ENCODE results near the gene CAND1.

CAND1 gene

GRCh38 chr12:67268896-67269632, at the start of gene CAND1:
CAND1 (plus strand) TSS chr12:67269358; CDS start chr12:67269718, 360 bp downstream.
- peak; percentile 95 for DNase-seq

- DNase-seq, result no peak
These were observed 49.1 kb upstream of the CAND1 start for GRCh38 chr12:67220065-67220464.

DNA sequence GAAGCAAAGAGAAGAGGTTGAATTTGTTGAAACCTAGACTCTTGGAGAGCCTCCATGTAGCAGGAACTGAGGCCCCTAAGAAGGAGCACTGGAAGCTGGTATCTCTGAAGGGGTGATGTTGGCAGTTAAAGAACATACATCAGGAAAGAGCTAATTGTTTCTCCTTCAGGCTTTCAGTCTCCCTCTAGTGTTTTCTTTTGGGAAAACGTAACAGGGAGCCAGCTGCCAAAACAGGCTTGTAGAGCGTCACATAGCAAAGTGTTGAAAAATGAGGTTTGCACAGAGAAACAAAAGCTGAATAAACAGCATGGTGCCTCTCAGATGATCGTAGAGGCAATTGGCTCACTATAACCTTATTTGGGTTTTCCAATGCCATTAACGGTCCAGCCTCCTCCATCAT, 46.9 kb upstream of the CAND1 start:
- no peak for DNase-seq

DNA sequence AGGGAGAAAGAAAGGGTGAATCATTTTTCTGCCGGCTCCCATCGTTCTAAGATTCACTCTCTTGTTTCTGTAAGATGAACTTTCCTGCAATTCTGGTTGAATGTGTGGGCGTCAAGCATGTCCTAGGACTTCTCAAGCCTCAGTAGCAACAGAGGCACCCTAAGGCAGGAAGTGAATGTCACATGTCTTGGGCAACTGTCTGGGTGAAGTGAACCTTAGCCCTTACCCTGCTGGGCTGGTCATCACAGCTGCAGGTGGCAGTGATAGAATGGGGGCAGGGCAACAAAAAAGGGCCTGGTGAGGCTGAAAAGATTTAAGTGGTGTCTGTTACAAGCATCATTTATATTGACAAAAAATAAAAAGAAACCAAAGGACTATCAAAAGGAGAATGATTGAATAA, 45.9 kb upstream of the CAND1 start:
- DNase-seq, result no peak

GRCh38 chr12:67237231-67237630, 31.9 kb upstream of the CAND1 start:
- DNase-seq, result no peak

DNA sequence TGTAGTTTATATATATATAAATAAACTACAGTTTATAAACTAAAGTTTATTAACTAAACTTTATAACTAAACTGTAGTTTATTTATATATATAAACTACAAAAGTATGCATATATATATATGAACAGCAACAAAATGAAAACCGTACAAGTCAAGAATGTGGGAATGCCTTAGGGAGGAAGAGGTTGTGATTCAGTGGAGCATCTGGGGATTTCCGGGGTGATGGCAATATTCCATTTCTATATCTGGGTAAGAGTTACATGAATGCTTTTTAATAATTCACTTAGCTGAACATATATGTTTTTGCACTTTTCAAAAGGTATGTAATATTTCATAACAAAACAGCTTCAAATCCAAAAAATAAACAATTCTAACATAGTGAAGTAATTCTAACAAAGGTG, 30.1 kb upstream of the CAND1 start:
- no peak for DNase-seq

DNA sequence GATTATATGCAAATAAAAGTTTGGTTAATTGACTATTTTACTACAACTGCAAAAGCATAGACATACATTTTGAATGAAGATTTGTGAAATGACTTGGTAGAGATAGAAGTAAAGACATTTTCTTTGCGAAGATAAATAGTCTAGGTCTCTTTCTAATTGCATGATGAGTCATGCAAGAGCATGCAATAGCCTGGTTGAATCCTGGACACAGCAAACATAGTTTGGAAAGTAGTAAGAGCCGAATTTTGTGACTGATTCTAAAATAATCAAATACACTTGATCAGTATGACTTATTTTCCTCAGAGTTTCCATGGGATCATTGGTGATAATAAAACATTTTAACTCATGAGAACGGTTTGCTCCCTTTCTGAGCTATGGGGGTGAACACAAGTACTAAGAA, 27.7 kb upstream of the CAND1 start:
- no peak for DNase-seq

DNA sequence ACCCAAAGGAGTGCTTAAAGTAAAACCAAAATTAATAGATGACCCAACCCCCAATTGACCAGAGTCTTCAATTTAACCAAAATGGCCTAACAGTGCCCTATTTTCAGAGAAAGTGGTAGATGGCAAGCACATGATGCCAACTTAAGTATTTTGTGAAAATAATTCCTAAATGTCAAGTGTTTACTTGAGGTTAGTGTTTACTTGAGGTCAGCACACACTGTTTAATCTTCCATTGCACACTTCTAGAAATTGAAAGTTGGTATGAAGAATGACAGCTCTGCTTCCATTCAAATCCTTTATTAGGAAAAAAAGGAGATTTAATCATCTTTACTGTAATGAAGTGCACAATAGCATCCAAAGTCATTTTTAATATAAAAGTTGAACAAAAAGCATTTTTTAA, 25.9 kb upstream of the CAND1 start:
- DNase-seq, result no peak

DNA sequence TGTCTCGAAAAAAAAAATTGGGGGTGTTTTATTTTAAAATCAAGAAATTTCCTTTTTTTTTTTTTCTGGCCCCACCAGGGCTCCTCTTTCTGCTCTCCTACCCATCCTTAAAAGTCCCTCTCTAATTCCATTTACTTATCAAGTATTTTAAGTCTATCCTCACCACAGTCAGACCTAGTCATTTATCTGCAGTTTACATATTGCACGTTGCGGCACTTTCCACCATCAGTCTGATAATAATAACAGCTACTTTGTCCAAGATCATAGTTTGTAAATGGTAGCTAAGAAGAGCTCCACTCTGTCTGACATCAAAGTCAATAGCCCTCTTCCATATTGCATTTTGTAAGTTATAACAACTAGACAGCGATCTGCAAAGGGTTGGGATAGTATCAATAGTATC, 23.6 kb upstream of the CAND1 start:
- no peak for DNase-seq

- DNase-seq, result no peak
These were observed 18.1 kb upstream of the CAND1 start for GRCh38 chr12:67251012-67251411.

DNA sequence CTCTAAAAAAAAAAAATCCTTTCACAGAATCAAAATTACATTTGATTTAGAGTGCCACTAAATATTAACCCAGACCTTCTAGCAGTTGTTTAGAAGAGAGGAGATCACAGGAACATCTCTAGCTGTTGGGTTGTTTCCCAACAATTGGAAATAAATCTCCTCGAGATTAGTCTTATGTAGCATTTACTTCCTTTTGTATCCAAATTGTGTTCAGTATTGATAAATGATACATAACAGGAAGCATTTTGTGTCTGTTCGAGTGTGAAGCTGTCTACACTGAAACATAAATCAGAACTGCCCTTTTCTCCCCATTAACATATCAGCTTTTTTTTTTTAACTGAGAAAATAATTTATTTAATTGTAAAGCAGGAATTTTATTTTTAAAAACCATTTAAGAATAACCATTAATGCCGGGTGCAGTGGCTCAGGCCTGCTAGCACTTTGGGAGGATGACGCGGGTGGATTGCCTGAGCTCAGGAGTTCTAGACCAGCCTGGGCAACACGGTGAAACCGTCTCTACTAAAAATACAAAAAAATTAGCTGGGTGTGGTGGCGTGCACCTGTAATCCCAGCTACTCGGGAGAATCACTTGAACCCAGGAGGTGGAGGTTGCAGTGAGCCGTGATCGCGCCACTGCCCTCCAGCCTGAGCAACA, 14.7 kb upstream of the CAND1 start:
- no peak for DNase-seq

DNA sequence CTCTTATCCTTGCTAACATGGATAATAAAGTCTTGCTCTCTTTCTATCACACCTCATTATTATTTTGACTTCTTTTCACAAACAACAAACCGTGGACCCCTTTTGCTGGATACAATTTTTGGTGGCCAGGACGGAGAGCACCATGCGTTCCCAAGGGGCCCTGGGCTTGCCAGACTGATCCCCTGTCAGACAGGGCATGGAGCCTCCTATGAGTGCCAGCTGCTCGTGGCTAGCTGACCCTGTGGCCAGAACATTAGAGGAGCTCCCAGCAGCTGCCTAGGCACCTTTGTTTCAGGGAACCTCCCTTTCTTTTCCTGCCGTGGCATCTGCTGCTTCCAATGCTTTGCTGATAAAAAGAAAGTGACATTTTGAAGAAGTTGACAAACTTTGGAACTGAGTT, 12.5 kb upstream of the CAND1 start:
- DNase-seq, result no peak

DNA sequence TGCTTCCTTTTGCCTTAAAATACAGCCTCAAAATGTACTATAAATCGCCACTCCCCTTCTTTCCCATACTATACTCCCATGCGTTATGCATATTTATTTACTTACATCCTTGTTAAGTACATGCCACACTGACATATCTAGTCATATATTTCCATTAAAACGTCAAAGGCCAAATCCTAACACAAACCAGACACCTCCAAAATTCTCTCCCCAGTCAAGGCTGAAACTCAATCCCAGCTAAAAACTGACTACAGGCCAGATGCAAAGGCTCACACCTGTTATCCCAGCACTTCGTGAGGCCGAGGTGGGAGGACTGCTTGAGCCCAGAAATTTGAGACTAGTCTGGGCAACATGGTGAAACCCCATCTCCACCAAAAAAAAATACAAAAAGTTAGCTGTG, 5.7 kb upstream of the CAND1 start:
- DNase-seq, result no peak

DNA sequence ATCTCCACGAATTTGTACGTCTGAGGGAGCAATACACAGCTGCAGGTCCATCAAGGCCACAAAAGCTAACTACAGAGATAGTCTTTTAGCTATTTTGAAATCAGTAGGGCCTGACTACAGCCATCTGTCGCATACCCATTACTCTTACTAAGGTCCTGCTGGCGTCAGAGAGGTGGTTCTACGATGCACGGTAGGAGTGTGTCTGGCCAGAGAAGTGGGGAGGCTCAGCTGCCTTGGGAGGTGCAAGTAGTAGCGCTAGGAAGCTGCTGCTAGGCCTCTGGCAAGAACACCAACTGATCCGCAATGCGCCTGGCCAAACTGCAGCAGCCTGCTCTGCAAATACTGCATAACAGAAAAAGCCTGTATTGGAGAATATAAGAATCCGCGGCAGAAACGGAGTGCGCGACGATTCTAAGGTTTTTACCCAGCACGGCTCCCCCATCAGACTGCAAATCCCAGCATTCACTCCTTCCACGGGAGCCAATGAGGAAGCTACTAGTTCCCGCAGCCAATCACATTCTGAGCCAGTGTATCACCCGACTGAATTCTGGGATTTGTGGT, 743 bp upstream of the CAND1 start:
- peak; percentile 94 for DNase-seq

DNA sequence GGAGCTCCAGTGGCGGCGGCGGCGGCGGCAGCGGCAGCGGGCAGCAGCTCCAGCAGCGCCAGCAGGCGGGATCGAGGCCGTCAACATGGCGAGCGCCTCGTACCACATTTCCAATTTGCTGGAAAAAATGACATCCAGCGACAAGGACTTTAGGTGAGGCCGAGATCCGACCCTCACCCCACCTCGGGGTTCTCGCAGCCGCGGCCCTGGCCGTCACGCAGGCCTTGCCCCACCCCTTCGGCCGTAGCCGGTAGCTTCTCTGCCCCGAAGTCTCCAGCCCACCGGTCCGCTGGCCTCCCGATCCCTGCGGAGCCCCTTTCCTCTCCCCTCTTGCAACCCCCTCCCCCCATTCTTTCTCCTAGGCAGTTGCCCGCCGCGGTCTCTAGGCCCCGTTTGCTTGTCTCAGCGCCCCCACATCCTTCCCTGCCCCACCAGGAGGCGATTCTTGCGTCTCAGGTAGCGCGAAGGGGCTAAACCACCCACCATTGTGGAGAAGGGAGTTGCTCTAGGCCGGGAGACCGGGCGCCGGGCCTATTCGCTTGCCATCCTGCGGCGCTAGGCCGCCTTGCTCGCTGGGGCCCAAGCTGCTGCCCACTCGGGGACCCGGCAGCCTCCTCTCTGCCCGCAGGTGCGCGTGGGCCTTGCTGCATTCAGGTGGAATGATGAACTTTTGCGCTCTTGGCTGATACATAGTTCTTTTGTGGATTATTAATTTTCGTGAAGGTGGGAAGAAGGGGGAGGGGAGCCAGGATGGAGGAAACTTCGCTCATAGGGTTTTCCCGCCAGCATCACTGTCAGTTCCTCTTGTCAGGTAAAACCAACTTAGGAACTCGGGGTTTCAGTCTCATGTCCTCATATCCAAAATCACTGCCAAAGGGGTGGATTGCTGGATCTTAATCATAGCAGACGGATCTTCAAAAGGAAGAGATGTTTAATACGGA, 745 bp downstream of the CAND1 start:
- DNase-seq, result no peak

- no peak for DNase-seq
These were observed 1.5 kb downstream of the CAND1 start for GRCh38 chr12:67270622-67271021.

GRCh38 chr12:67271976-67272375, 2.8 kb downstream of the CAND1 start:
- no peak for DNase-seq

- no peak for DNase-seq
These were observed 5.0 kb downstream of the CAND1 start for GRCh38 chr12:67274186-67274585.

GRCh38 chr12:67275380-67275913, 6.3 kb downstream of the CAND1 start:
- no peak for DNase-seq

GRCh38 chr12:67276421-67276820, 7.3 kb downstream of the CAND1 start:
- no peak for DNase-seq

- DNase-seq, result no peak
These were observed 10.5 kb downstream of the CAND1 start for GRCh38 chr12:67279637-67280036.

DNA sequence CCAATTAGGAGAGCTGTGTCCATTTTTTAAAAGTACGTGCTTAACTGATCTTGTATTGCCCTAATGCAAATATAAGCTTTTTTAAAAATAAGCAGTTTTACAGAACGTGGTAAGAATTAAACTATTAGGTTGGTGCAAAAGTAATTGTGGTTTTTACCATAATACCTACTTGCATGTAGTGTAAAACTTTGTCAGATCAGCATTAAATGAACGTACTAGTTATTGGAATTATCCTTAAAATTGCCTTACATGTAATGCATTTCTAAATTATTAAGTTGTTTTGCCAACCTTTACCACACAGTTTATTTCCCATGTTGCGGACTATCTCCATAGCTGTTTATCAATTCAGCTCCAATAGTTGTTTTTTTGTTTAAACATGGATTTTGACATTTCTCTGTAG, 10.9 kb downstream of the CAND1 start:
- no peak for DNase-seq

- no peak for DNase-seq
These were observed 11.4 kb downstream of the CAND1 start for GRCh38 chr12:67280572-67280971.
